Measurements from ENCODE around the gene HES5. TPM values are rescaled to one million over a fixed set of nuclear protein-coding genes. Genes with fewer than 3 reads are reported as not detected.

HES5 gene
- total RNA-seq, 1 donor from 2014 or later: 4.5 TPM

GRCh38 chr1:2567083-2567679 lies 37.1 kb upstream of the HES5 start:
- Mint-ChIP-seq H3K4me1 (ENCODE audit: unreplicated experiment) (peaks cover 3% of the 10 kb centered on the region), H3K36me3 (no peaks in the 10 kb centered on the region), H3K9me3 (no peaks in the 10 kb centered on the region), H3K4me3 (no peak overlapping the region), H3K27me3 (peaks cover 3% of the 10 kb centered on the region), H3K27ac (no peak overlapping the region)
- no peak for DNase-seq (ENCODE audit: extremely low spot score, unreplicated experiment)
- TF ChIP-seq CTCF (conservative IDR thresholded peaks at IDR 0.05): no peak

GRCh38 chr1:2566101-2567045 lies 36.3 kb upstream of the HES5 start:
- Mint-ChIP-seq H3K27me3 (peaks cover 3% of the 10 kb centered on the region), H3K36me3 (no peaks in the 10 kb centered on the region), H3K27ac (peak overlapping the region; percentile 51), H3K4me3 (no peak overlapping the region), H3K4me1 (ENCODE audit: unreplicated experiment) (peaks cover 3% of the 10 kb centered on the region), H3K9me3 (no peaks in the 10 kb centered on the region)
- no peak for DNase-seq (ENCODE audit: extremely low spot score, unreplicated experiment)
- no peak for TF ChIP-seq CTCF (conservative IDR thresholded peaks at IDR 0.05)

DNA sequence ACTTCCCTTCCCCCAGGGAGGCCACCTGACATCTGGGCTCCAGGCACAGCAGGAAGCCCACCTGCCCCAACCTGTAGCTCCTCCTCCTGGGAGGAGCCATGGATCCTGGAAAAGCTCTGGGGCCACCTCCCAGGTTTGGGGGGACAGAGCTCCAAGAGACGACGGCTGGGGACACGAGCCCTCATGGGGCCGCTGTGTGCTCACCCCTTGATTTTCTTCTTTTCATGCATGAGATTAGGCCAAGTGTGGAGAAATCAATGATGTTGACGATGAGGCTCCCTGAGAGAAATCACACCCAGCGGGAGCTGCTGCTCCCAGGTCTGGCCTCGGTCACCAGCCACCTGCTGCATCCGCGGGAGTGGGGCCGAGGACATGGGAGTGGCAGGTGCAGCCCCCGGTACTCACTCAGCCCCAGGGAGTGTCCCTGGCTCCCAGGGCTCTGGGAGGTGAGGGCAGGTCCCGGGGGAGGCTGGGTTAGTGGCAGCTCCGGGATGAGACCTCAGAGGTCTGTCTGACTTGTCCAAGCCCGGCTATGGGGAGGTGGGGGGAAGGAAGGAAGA lies 34.8 kb upstream of the HES5 start:
- Mint-ChIP-seq H3K27ac (peak overlapping the region; percentile 11), H3K27me3 (no peaks in the 10 kb centered on the region)

DNA sequence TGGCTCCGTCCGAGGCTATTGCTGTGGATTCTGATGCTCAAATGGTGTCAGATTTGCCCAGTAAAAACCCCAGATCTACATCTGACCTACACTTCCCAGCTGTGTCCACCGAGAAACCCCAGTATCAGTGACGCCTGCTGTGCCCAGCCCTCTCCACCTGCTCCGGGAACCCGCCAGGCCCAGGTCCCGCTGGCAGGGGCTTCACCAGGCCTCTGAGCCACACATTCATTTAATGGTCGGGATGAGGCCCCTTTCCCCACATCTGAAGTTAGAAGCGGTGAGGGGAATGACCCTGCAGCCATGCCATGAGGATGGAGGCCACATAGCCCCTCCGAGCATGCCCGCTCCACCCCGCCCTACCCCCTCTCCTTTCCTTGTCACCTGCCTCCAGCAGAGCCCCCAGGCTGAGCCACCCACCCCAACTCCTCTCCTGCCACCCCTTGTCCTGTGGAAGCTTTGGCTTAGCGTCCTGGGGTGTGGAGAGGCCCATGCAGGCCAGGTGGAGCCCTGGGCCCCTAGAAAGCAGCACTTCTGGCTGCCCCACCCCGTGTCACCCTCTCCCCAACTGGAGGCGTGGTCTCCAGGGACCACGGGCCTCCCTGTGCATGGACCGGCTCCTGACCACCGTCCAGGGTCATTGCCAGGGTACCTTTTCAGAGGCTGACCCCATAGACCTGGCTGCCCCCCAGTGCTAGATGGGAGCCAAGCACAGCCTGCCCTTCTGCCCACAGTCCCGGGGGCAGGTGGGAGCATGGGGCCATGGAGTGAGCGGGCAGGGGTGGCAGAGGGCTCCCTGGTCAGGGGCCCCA lies 34.1 kb upstream of the HES5 start:
- Mint-ChIP-seq H3K27me3 (no peaks in the 10 kb centered on the region), H3K4me3 (no peak overlapping the region), H3K9me3 (no peaks in the 10 kb centered on the region), H3K27ac (no peak overlapping the region), H3K4me1 (ENCODE audit: unreplicated experiment) (peaks cover 3% of the 10 kb centered on the region), H3K36me3 (no peaks in the 10 kb centered on the region)
- no peak for TF ChIP-seq CTCF (conservative IDR thresholded peaks at IDR 0.05)
- DNase-seq (ENCODE audit: extremely low spot score, unreplicated experiment): no peak

More for the DNA sequence above, 34.8 kb upstream of the HES5 start:
- H3K4me1 Mint-ChIP-seq (ENCODE audit: unreplicated experiment): peaks cover 3% of the 10 kb centered on the region
- TF ChIP-seq CTCF (conservative IDR thresholded peaks at IDR 0.05): no peak
- no peaks in the 10 kb centered on the region for H3K9me3 Mint-ChIP-seq
- no peaks in the 10 kb centered on the region for H3K36me3 Mint-ChIP-seq
- DNase-seq (ENCODE audit: extremely low spot score, unreplicated experiment): no peak
- no peak overlapping the region for H3K4me3 Mint-ChIP-seq

GRCh38 chr1:2563205-2563604 lies 33.1 kb upstream of the HES5 start:
- no peak for DNase-seq (ENCODE audit: extremely low spot score, unreplicated experiment)
- peaks cover 3% of the 10 kb centered on the region for H3K4me1 Mint-ChIP-seq (ENCODE audit: unreplicated experiment)
- H3K27ac Mint-ChIP-seq: no peak overlapping the region

More at GRCh38 chr1:2563205-2563604, 33.1 kb upstream of the HES5 start:
- no peak for TF ChIP-seq CTCF (conservative IDR thresholded peaks at IDR 0.05)
- Mint-ChIP-seq H3K4me3 (no peak overlapping the region), H3K27me3 (no peaks in the 10 kb centered on the region), H3K36me3 (no peaks in the 10 kb centered on the region), H3K9me3 (no peaks in the 10 kb centered on the region)
